ENCODE measurements around the gene LRRC3C.

Gene LRRC3C

GRCh38 chr17:39925282-39926134 is 2.0 kb upstream of the LRRC3C start:
- TF ChIP-seq CTCF (IDR thresholded peaks at IDR 0.05; ENCODE audit: insufficient read depth, low read length) (no peak), GABPA (IDR thresholded peaks at IDR 0.05; ENCODE audit: low read depth) (no peak), SPI1 (IDR thresholded peaks at IDR 0.05; ENCODE audit: borderline replicate concordance, low read depth) (no peak), REST (IDR thresholded peaks at IDR 0.05; ENCODE audit: insufficient replicate concordance, low read depth) (no peak), POLR2AphosphoS5 (IDR thresholded peaks at IDR 0.05; ENCODE audit: low read depth) (no peak)
- H3K27me3 ChIP-seq (ENCODE audit: insufficient read depth, poor library complexity, severe bottlenecking) = no peaks in the 10 kb centered on the region
- no peak for DNase-seq (ENCODE audit: low read depth in 1 of 2, low spot score in 1 of 2)
- H3K4me3 ChIP-seq (replicated peaks; ENCODE audit: insufficient read depth, low read length) = no peak overlapping the region
- H3K27ac ChIP-seq (replicated peaks) = peak overlapping the region; percentile 76

- no peak for DNase-seq (ENCODE audit: low read depth in 1 of 2, low spot score in 1 of 2)
- peak overlapping the region; percentile 76 for H3K27ac ChIP-seq (replicated peaks)
- TF ChIP-seq GABPA (IDR thresholded peaks at IDR 0.05; ENCODE audit: low read depth) (no peak), CTCF (IDR thresholded peaks at IDR 0.05; ENCODE audit: insufficient read depth, low read length) (no peak), REST (IDR thresholded peaks at IDR 0.05; ENCODE audit: insufficient replicate concordance, low read depth) (no peak), SPI1 (IDR thresholded peaks at IDR 0.05; ENCODE audit: borderline replicate concordance, low read depth) (no peak), POLR2AphosphoS5 (IDR thresholded peaks at IDR 0.05; ENCODE audit: low read depth) (no peak)
Observed at GRCh38 chr17:39926135-39926587, 1.4 kb upstream of the LRRC3C start.

GRCh38 chr17:39926588-39927100 is 888 bp upstream of the LRRC3C start:
- no peak for TF ChIP-seq POLR2AphosphoS5 (IDR thresholded peaks at IDR 0.05; ENCODE audit: low read depth)
- no peak for TF ChIP-seq REST (IDR thresholded peaks at IDR 0.05; ENCODE audit: insufficient replicate concordance, low read depth)
- TF ChIP-seq GABPA (IDR thresholded peaks at IDR 0.05; ENCODE audit: low read depth) = no peak
- no peak for TF ChIP-seq CTCF (IDR thresholded peaks at IDR 0.05; ENCODE audit: insufficient read depth, low read length)
- TF ChIP-seq SPI1 (IDR thresholded peaks at IDR 0.05; ENCODE audit: borderline replicate concordance, low read depth) = no peak
- H3K27me3 ChIP-seq (ENCODE audit: insufficient read depth, poor library complexity, severe bottlenecking) = no peaks in the 10 kb centered on the region
- peak; percentile 24 to 69 for DNase-seq (ENCODE audit: low read depth in 1 of 2, low spot score in 1 of 2)
- H3K27ac ChIP-seq (replicated peaks) = peak overlapping the region; percentile 76
- peak overlapping the region; percentile 94 for H3K4me3 ChIP-seq (replicated peaks; ENCODE audit: insufficient read depth, low read length)

More at GRCh38 chr17:39926135-39926587, 1.4 kb upstream of the LRRC3C start:
- Histone ChIP-seq H3K27me3 (ENCODE audit: insufficient read depth, poor library complexity, severe bottlenecking) (no peaks in the 10 kb centered on the region), H3K4me3 (replicated peaks; ENCODE audit: insufficient read depth, low read length) (peak overlapping the region; percentile 94)

Measured in HL-60 (cell line).